Stimulated activated CD4-positive, alpha-beta T cell treated with anti-CD3 and anti-CD28 coated beads, Interleukin-15, amount 100 ng/mL, for 1 hour (primary cell): ENCODE measurements around the gene CEP83.
"Not testable (repeated sequence)": the region's sequence is repeated elsewhere in the genome, so short reads cannot be mapped to it uniquely, and the experiment has no call there.

ENCODE experiments used
- DNase-seq, 2 donors: peaks; one replicate each; pipeline ENCODE4 v3.0.0-alpha.2; 2020; ENCODE audit warnings: low read depth in 1 of 2, low spot score in 1 of 2

Gene CEP83

DNA sequence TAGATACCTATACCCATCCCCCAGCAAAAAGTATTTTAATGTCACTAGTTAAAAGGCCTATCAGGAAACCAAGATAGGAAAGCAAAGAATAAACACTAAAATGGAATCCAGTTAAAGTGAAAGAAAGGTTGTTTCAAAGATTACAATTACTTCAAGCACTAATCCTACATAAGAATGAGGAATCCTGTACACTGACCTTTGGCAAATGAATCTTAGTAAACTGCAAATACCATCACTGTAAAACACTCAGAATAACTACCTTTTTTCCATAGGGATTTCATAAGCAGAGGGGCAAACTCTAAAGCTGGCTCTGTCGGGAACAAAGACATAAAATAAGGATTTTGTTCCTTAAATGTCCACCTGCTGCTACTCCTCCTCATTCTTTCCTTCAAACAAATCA lies 25.9 kb downstream of the CEP83 start:
- DNase-seq, result no peak

DNA sequence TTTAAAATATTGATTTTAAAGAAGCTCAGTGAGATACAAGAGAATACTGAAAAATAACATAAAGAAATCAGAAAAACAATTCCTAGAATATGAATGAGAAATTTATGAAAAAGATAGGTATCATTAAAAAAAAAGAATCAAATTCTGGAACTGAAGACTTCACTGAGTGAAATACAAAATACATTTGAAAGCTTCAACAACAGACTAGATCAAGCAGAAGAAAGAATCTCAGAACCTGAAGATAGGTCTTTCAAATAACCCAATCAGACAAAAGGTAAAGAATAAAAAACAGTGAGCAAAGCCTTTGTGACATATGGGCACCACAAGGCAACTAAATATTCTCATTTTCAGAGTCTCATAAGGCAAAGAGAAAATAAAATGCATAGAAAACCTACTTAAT lies 29.4 kb downstream of the CEP83 start:
- DNase-seq, result no peak

DNA sequence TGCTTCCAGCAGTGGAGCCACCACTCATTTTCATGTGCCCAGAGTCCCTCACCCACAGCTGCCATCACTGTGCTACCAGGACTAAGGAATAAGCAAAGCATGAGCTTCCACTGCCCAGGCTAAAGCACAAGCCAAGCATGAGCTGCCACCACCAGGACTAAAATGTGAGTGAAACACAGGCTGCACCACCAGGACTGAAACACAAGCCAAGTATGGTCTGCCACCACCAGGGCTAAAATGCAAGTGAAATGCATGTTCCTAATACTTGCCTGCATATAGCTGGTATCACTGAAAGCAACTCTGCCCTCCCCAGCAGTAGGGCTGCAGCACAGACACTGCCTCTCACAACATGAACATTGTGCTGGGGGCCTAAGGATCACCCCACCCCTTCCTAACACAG lies 30.0 kb downstream of the CEP83 start:
- no peak for DNase-seq

DNA sequence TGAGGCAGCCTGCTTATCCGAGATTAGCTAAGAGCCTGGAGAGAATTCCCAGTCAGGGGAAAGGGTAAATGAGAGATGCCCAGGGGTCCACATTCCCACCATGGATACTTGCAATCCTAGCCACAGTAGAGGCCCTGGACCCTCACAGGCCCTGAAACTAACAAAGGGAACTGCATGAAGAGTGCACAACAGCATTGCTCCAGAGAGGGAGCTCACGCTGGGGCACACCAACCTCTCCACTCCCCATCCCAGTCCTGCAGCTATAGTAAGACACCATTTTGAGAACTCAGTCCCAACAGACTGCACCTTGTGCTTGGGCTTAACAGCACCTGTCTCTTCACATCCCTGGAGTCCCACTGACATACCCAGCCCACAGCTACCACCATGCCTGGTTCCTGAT lies 30.5 kb downstream of the CEP83 start:
- no peak for DNase-seq

DNA sequence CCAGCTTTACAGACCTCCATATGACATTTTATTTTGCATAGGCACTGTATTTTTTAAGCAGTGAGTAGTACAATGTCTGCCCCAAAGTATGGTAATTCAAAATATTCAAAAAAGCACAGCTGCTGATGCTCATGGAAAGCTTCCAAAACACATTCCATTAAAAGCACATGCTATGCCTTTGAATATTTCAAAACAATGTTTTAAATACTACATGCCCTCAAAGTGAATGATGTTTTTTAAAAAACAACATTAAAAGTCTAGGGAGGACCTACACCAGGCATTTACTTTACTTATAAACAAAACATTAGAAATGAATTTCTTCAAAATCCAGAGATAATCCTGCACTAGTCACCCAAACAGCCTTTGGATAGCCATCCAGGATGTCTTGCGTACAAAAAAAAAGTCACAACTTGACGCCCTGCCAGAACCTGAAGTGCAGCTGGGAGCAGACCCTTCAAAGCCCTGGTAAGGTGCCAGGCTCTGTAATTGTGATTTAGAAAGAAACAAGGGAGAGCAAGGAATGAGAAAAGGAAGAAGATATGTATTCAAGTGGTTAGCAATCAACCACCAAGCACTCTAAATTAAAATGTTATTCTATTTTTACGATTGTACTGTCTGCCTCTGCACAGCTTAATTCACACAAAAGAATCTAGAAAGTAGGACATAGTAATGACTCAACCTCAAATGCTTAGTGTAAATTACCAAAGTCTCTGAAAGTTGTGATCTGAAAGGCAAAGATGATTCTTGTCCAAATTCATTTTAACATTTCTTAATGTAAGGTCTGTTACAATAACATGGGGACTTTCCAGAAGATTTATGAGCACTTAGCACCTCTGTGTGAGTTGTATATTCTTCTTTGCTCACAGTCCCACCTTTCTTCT lies 31.9 kb downstream of the CEP83 start:
- DNase-seq, result no peak

DNA sequence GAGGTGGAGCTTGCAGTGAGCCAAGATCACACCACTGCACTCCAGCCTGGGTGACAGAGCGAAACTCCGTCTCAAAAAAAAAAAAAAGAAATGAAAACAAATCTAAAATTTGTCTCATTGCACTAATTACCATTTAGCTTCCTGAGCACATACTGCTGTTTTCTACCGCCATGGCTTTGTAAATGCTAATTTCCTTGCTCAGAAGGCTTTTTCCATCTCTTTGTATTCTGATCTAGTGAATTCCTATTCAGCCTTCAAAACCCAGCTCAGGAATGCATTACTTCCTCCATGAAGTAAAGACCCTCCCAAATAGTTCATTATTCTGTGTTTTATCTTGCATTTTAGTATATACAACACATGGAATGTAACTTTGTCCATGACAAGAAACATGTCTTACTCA lies 33.6 kb downstream of the CEP83 start:
- DNase-seq, result no peak

DNA sequence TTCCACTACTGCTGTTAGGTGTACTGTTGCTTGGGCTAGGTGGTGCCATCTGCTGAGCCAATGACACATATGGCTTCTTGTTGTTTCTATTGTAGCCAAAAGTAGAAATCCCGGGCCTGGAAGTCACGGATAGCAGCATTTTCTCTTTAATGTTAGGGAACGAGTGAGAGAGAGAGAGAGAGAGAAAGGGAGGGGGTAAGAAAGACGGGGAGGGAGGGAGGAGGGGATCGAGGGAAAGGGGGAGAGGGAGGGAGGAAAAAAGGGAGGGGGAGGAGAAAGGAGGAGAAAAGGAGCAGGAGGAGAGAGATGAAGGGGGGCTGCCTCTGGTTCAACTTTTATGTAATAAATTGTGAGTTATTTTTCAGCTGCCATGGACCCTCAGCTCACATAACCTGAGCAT lies 34.8 kb downstream of the CEP83 start:
- not testable (repeated sequence) for DNase-seq

DNA sequence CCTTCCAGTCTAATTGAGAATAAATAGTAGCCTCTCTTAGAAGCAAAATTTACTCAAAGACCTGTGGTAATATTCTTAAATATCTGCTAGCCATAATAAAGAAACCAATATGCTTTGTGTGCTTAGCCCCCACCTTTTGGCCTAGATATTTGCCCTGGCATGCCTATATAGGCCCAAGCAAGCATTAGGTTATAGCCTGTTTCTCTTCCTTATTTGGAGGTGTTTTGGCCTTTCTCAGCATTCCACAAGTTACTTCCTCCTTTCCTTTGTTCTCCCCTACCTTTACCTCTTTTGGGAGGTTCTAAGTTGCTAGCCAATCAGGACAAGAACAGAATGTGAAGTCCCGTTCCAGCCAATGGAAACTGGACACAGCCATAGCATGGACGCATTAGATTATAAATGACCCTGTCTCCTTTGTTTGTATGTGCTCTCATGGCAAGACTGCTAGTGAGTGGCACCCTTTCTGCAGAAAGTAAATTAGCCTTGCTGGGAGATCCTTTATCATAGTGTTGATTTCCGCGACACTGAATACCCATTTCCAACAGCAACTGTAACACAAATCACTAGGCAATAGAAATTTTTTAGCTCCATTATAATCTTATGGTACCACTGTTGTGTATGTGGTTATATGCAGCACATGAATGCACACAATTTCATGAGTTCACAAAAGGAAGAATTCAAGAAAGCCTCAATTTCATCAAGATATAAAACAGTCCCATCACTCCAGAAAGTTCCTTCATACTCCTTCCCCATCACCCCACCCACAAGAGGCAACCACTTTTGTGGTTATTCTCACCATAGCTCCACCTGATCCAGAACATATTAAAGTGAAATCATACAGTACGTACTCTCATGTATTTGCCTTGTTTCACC lies 37.6 kb downstream of the CEP83 start:
- no peak for DNase-seq

DNA sequence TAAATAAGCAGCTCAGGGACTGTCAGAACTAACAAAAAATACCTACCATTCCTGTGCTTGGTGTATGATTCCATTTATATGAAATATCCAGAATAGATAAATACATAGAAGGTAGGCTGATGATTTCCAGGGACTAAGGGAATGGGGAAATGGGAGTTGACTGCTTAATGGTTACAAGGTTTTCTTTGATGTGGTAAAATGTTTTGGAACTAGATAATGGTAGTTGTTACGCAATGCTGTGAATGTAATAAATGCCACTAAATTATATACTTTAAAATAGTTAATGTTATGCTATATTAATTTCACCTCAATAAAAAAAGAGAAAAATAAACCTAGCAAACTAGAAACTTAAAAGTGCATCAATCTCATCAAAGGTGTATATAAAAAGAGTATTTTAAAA lies 41.1 kb downstream of the CEP83 start:
- DNase-seq, result no peak

DNA sequence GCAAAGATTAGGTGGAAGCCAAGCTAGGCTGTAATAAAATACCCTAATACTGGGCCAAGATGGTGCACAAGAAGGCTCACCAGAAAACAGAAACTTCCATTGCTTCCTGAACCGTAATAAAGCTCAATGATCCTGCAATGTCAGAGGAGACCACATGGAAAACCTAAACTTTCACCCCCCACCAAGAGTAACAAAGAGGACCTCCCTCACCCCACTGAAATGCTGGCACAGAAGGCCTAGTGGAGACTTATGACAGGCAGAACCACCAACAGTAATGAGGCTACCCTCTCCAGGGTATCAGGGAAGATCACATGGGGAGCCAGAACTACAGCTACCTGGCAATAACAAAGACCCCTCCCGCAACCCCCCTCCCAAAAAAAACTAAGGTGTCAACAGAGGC lies 43.1 kb downstream of the CEP83 start:
- no peak for DNase-seq

DNA sequence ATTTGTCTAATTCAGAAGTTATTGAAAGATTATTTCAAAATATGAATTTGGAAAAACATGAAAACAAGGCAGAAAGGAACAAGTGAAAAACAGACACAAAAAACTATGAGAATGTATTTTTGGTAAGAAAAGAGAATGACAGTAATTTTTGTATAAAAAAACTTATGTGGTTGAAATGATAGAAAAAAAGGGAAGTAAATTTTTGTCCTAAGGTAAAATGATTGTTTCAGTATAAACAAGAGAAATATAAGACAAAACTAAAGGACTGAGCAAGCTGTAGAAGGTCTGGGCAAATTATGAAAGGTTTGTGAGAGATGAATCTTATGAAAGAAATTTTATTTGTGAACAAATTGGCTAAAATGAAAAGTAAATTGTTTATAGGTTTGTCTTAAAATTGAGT lies 44.6 kb downstream of the CEP83 start:
- no peak for DNase-seq

DNA sequence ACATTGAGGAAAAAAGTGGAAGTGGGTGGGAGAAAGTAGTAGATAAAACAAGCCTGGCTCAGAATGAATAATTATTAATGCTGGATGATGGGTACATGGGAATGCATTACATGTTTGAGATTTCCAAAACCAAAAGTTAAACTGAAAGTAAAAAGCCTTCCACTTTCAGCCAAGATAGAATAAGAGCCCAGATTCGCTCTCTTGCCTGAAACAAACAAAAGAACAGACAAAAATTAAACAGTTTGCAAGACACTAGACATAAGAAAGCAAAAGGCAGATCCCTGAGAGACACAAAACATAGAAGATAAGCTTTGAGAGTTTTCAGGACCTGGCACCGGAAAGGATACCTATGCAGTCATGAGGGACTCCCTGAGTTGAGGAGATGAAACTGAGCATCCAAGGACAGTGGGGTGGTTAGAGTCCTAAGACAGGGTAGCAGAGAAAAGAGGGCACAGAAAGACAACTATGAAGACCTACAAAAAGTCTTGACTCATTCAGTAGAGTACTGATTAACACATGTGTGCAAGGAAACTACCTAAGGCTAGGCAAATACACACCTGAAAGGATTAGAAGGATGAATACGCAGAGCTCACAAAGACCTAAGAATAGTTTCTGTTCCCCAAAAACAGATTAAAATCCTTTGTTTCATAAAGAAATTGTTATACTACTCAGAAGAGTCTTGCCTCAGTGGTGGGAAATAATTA lies 54.1 kb downstream of the CEP83 start:
- DNase-seq, result no peak

DNA sequence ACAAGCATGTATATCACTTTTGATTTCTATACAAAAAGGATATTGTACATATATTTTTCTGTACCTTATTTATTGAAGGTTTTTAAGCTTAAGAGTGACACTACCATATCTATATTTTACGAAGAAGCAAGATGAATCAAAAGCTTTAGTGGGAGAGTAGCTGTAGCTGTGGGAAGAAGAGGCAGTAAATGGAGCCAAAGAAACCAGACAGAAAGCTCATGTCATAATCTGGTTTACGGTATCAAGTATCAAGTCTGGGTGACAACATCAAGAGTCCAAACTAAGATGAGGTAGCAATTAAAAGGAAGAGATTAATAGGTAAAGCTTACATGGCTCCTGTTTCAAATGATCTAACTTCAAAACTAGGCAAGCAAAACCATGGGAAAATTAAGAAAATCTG lies 54.8 kb downstream of the CEP83 start:
- DNase-seq, result no peak

DNA sequence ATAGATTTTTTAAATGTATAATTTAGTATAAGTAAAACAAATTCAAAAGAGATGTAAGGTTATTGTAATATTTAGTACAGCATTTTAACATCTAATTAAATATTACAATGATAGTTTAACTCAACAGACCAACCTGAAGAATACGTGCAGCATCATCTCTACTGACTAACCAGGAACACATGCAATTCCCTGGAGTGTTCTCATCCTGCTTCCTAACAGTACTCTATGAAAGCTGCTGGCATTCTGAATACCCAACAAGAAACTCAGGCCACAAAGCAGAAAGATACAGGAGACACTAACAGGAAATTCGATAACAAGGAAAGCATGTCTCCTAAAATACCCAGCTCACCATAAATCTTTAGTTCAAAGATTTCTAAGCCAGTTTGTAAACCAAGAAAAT lies 58.3 kb downstream of the CEP83 start:
- no peak for DNase-seq

DNA sequence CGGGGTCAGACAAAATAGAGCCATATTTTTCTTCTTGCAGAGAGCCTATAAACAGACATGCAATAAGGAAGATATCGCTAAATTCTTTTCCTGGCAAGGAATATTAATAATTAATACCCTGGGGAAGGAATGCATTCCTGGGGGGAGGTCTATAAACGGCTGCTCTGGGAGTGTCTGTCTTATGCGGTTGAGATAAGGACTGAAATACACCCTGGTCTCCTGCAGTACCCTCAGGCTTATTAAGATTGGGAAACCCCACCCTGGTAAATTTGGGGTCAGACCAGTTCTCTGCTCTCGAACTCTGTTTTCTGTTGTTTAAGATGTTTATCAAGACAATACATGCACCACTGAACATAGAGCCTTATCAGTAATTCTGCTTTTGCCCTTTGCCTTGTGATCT lies 61.0 kb downstream of the CEP83 start:
- DNase-seq, result not testable (repeated sequence)

DNA sequence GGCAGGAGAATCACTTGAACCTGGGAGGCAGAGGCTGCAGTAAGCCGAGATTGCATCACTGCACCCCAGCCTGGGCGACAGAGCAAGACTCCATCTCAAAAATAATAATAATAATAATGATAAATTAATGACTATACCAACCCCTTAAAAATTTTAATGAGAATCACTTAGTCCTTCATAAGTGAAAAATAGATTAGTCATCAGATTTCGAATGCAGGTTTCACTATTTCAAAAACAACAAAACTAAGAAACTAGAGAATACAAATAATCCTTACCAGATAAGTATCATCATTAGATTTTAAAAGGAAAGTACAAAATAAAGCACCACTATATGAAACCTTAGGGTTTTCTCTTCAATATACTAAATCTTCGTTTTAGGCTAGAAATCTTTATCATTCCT lies 62.3 kb downstream of the CEP83 start:
- DNase-seq, result no peak

DNA sequence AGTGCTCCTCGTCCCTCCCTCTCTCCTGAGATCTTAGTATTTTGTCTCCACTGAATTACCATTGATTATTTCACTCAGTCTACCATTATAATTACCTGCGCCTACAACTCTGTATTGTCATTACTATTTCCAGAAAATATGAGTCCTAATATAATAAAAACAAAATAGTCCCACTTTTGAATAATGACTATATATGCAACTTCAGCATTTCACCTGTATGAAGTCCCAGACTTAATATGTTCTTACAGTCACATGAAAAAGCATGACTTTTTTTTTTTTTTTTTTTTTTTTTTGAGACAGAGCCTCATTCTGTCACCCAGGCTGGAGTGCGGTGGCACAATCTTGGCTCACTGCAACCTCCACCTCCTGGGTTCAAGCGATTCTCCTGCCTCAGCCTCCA lies 63.7 kb downstream of the CEP83 start:
- DNase-seq, result not testable (repeated sequence)

DNA sequence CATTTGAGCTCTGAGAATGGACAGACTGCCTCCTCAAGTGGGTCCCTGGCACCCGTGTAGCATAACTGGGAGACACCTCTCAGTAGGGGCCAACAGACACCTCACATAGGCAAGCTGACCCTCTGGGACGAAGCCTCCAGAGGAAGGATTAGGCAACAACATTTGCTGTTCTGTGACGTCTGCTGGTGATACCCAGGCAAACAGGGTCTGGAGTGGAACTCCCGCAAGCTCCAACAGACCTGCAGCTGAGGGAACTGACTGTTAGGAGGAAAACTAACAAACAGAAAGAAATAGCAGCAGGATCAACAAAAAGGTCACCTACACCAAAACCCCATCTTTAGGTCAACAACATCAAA lies 69.6 kb downstream of the CEP83 start:
- DNase-seq, result no peak

DNA sequence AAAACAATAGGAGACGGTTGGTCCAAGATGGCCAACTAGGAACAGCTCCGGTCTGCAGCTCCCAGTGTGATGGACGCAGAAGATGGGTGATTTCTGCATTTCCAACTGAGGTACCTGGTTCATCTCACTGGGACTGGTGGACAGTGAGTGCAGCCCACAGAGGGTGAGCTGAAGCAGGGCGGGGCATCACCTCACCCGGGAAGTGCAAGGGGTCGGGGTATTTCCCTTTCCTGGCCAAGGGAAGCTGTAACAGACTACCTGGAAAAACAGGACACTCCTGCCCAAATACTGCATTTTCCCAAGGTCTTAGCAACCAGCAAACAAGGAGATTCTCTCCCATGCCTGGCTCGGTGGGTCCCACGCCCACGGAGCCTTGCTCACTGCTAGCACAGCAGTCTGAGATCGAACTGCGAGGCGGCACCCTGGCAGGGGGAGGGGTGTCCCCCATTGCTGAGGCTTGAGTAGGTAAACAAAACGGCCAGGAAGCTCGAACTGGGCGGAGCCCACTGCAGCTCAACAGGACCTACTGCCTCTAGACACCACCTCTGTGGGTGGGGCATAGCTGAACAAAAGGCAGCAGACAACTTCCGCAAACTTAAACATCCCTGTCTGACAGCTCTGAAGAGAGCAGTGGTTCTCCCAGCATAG lies 70.1 kb downstream of the CEP83 start:
- not testable (repeated sequence) for DNase-seq

DNA sequence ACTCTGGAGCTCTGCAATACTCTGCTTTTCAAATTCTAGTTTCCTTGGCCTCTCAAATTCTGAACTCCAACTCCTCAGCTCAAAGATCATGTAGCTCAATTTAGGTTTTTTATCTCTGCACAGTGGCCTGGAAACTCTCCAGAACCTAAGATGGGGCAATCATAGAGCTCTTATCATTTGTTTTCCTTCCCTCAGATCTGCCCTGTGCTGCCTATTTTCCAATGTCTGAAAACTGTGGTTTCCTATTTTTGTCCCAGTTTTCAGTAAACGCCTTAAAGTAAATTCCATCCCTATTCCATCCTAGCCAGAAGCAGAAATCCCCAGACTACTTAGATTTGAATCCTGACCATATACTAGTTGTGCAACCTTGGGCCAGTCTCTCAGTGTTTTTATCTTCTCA lies 73.2 kb downstream of the CEP83 start:
- DNase-seq, result no peak

DNA sequence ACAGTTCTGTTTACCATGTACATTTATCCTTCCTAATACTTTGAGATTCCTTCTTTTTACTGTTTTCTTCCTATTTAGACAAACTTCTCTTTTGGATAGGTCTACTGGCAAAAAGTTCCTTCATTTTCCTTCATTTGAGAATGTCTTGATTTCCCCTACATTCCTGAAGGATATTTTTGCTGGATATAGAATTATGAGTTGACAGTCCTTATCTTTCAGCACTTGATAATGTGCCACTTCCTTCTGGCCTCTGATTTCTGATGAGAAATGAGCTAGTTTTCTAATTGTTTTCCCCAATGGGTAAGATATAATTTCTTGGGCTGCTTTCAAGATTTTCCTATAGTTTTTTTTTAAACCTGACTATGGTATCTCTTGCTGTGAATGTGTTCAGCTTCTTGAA lies 75.6 kb downstream of the CEP83 start:
- DNase-seq, result no peak
